Ovary (tissue), 3 donors: ENCODE data around the gene CD4.

Source experiments
- POLR2A ChIP-seq: fragments of 450-650 bp; IDR thresholded peaks from one replicate; pipeline ENCODE4 v1.6.1; 2017; ENCODE audit warnings: antibody characterized with exemption, mild to moderate bottlenecking, moderate library complexity
- TF ChIP-seq, protein P1 (sequence below), 3 donors: fragments of 450-650 bp in 2 of 3; fragments of 200-600 bp in 1 of 3; IDR thresholded peaks; one replicate each; pipeline versions ENCODE4 v1.5.1 to v1.8.0; 2016 to 2022; ENCODE audit warnings: antibody characterized with exemption in 3 of 3, mild to moderate bottlenecking in 1 of 3
- donor health status: DM: no; HTN: no; CAD: no.

GRCh38 chr12:6827437-6827911 is 38.1 kb downstream of the CD4 start:
- peak; percentile 15 for TF ChIP-seq POLR2A
- TF ChIP-seq, protein P1, sequence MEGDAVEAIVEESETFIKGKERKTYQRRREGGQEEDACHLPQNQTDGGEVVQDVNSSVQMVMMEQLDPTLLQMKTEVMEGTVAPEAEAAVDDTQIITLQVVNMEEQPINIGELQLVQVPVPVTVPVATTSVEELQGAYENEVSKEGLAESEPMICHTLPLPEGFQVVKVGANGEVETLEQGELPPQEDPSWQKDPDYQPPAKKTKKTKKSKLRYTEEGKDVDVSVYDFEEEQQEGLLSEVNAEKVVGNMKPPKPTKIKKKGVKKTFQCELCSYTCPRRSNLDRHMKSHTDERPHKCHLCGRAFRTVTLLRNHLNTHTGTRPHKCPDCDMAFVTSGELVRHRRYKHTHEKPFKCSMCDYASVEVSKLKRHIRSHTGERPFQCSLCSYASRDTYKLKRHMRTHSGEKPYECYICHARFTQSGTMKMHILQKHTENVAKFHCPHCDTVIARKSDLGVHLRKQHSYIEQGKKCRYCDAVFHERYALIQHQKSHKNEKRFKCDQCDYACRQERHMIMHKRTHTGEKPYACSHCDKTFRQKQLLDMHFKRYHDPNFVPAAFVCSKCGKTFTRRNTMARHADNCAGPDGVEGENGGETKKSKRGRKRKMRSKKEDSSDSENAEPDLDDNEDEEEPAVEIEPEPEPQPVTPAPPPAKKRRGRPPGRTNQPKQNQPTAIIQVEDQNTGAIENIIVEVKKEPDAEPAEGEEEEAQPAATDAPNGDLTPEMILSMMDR (IDR thresholded peaks at IDR 0.05), result no peak
